H1 (cell line): Measurements from ENCODE around the gene COMMD1. TPM values are rescaled to one million over a fixed set of nuclear protein-coding genes. Genes with fewer than 3 reads are reported as not detected.

Experiments used
- RNF2 ChIP-seq: fragments of 200-900, 300-1000 bp; sonication (generic); IDR thresholded peaks from 2 replicates; pipeline ENCODE4 v1.7.1; 2016; ENCODE audit warnings: borderline replicate concordance, low read depth, mild to moderate bottlenecking, antibody characterized with exemption, low read length; ENCODE audit not compliant: poor library complexity, severe bottlenecking; ENCODE audit errors: missing control alignments
- polyA plus RNA-seq, 7 experiments: library from polyadenylated mRNA; depleted of rRNA in 3 of 7; stranded (reverse) in 5 of 7; unstranded in 2 of 7; fragments of >200 nt in 5 of 7; fragments of 200-250 nt in 2 of 7; gene quantifications; 1 replicate in 5 of 7; 2 replicates in 1 of 7; 4 replicates in 1 of 7; pipeline versions ENCODE4 v1.2.1 to v1.2.3, GENCODE V29; 2011 to 2013; ENCODE audit warnings: missing spikeins in 2 of 7, mixed read lengths in 2 of 7
- total RNA-seq: library from RNA; stranded (reverse); fragmentation: NEBNext Ultra II Directional; extraction: Animal tissue kit (Norgen Biotek cat#: 25700); gene quantifications from 2 replicates; pipeline ENCODE4 v1.2.1, GENCODE V29; 2021

Gene COMMD1
- total and polyA plus RNA-seq, 2 of the 8 experiments (the other 6 are each of a cell fraction or from before 2014, with no cell fraction given) = 23.5 to 28.3 TPM

DNA sequence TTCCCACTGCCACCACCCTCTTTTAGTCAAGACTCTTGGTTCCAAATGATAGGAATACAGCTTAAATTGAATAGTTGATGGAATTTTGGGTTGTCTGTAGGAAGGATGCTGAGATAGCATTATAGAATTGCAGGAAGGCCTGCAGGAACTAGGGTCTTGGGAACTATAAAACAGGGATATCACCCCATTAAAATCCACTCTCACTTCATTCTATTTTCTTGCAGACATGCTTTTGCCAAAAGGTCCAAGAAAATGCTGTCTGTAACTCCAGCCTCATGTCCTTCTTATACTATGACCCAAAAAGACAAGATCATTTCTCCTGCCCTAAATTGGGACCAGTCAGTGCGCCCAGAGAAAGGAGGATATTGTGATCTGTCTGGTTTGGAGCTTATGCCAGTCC is 89.1 kb downstream of the COMMD1 start (continued):
- TF ChIP-seq RNF2 = no peak
